HEK293 (cell line): ENCODE measurements around the gene GSG1L.

Source experiments
- CTCF ChIA-PET: fragments of 350-600 bp; formaldehyde crosslinking; extraction: SDS; loops from one replicate; lab custom pipeline; 2021; ENCODE audit warnings: antibody characterized with exemption; lab: Yijun Ruan, JAX
- POLR2A ChIA-PET: fragments of 300-600 bp; formaldehyde crosslinking; extraction: SDS; loops from one replicate; lab custom pipeline; 2020; ENCODE audit warnings: antibody characterized with exemption, inconsistent platforms; lab: Yijun Ruan, JAX
- H3K27ac ChIP-seq: fragments of 200-500 bp; sonication (Bioruptor generic); 2 replicates; pipeline ENCODE4 v1.5.1; 2014; ENCODE audit warnings: low read depth, low read length, control low read depth, inconsistent platforms; ENCODE audit errors: extremely low read depth
- H3K36me3 ChIP-seq, 2 experiments: fragments of 200-500 bp in 1 of 2; sonication (Bioruptor generic) in 1 of 2; 1 replicate in 1 of 2; 2 replicates in 1 of 2; pipeline ENCODE4 v1.5.1; 2014 to 2017; ENCODE audit warnings: inconsistent platforms in 2 of 2, low read length in 2 of 2; ENCODE audit not compliant: control insufficient read depth in 2 of 2, insufficient read depth in 1 of 2
- H3K4me1 ChIP-seq: fragments of 200-500 bp; sonication (Bioruptor generic); 2 replicates; pipeline ENCODE4 v1.5.1; 2014; ENCODE audit warnings: mild to moderate bottlenecking, low read length, inconsistent platforms; ENCODE audit not compliant: control insufficient read depth, insufficient read depth
- H3K4me3 ChIP-seq: 2 replicates; pipeline ENCODE4 v1.5.1; 2011; ENCODE audit warnings: low read depth, mild to moderate bottlenecking, control low read depth, low read length, moderate library complexity
- H3K9me3 ChIP-seq: fragments of 200-500 bp; sonication (Bioruptor generic); 2 replicates; pipeline ENCODE4 v1.5.1; 2014; ENCODE audit warnings: low read depth, low read length, inconsistent platforms; ENCODE audit not compliant: control insufficient read depth, insufficient read depth
- EGR2 ChIP-seq: fragments of 450-650 bp; formaldehyde crosslinking; IDR thresholded peaks from 2 replicates; pipeline ENCODE4 v1.5.1; 2016; ENCODE audit warnings: low read depth, missing biosample characterization, missing genetic modification characterization
- ELK4 ChIP-seq: IDR thresholded peaks from 2 replicates; pipeline ENCODE4 v1.6.1; 2011; ENCODE audit warnings: mild to moderate bottlenecking, low read depth, low read length, borderline replicate concordance
- OSR2 ChIP-seq: fragments of 450-650 bp; formaldehyde crosslinking; IDR thresholded peaks from 2 replicates; pipeline ENCODE4 v1.5.1; 2016; ENCODE audit warnings: missing biosample characterization, missing genetic modification characterization
- SALL2 ChIP-seq: fragments of 450-650 bp; formaldehyde crosslinking; IDR thresholded peaks from 2 replicates; pipeline ENCODE4 v1.5.0; 2017; ENCODE audit warnings: missing biosample characterization, mild to moderate bottlenecking, missing genetic modification characterization, borderline replicate concordance
- SCRT2 ChIP-seq: fragments of 450-650 bp; formaldehyde crosslinking; IDR thresholded peaks from 2 replicates; pipeline ENCODE4 v1.5.1; 2016; ENCODE audit warnings: missing biosample characterization, missing genetic modification characterization
- TCF7L2 ChIP-seq: IDR thresholded peaks from 2 replicates; pipeline ENCODE4 v1.6.1; 2011; ENCODE audit warnings: low read depth, mild to moderate bottlenecking, inconsistent platforms, low read length, moderate library complexity, borderline replicate concordance
- TRIM28 ChIP-seq: IDR thresholded peaks from 2 replicates; pipeline ENCODE4 v1.6.1; 2011; ENCODE audit warnings: low read length, control low read depth, borderline replicate concordance
- ZBTB48 ChIP-seq: fragments of 450-650 bp; formaldehyde crosslinking; IDR thresholded peaks from 2 replicates; pipeline ENCODE4 v1.5.1; 2016; ENCODE audit warnings: missing biosample characterization, missing genetic modification characterization
- ZFHX2 ChIP-seq: fragments of 450-650 bp; formaldehyde crosslinking; conservative IDR thresholded peaks from 2 replicates; pipeline ENCODE4 v1.5.1; 2016; ENCODE audit warnings: missing biosample characterization, missing genetic modification characterization
- ZNF10 ChIP-seq: fragments of 450-650 bp; formaldehyde crosslinking; IDR thresholded peaks from 2 replicates; pipeline ENCODE4 v1.5.1; 2017; ENCODE audit warnings: missing biosample characterization, missing genetic modification characterization
- ZNF174 ChIP-seq: fragments of 450-650 bp; formaldehyde crosslinking; IDR thresholded peaks from 2 replicates; pipeline ENCODE4 v1.5.0; 2017; ENCODE audit warnings: missing biosample characterization, mild to moderate bottlenecking, missing genetic modification characterization
- ZNF416 ChIP-seq: fragments of 450-650 bp; formaldehyde crosslinking; IDR thresholded peaks from 2 replicates; pipeline ENCODE4 v1.5.1; 2016; ENCODE audit warnings: missing biosample characterization, missing genetic modification characterization
- ZNF530 ChIP-seq: fragments of 450-650 bp; formaldehyde crosslinking; IDR thresholded peaks from 2 replicates; pipeline ENCODE4 v1.5.1; 2016; ENCODE audit warnings: low read depth, missing biosample characterization, missing genetic modification characterization
- ZNF561 ChIP-seq: fragments of 450-650 bp; IDR thresholded peaks from 2 replicates; pipeline ENCODE4 v1.5.1; 2018; ENCODE audit warnings: missing biosample characterization, missing genetic modification characterization, borderline replicate concordance
- ZNF596 ChIP-seq: fragments of 450-650 bp; IDR thresholded peaks from 2 replicates; pipeline ENCODE4 v1.5.0; 2018; ENCODE audit warnings: missing biosample characterization, mild to moderate bottlenecking, missing genetic modification characterization, moderate library complexity
- ZNF600 ChIP-seq: fragments of 450-650 bp; formaldehyde crosslinking; IDR thresholded peaks from 2 replicates; pipeline ENCODE4 v1.5.1; 2016; ENCODE audit warnings: missing biosample characterization, missing genetic modification characterization
- ZNF610 ChIP-seq: fragments of 450-650 bp; formaldehyde crosslinking; IDR thresholded peaks from 2 replicates; pipeline ENCODE4 v1.5.1; 2016; ENCODE audit warnings: missing biosample characterization, missing genetic modification characterization, borderline replicate concordance
- ZNF645 ChIP-seq: fragments of 450-650 bp; formaldehyde crosslinking; IDR thresholded peaks from 2 replicates; pipeline ENCODE4; 2016; ENCODE audit warnings: missing biosample characterization, missing genetic modification characterization
- ZNF704 ChIP-seq: fragments of 450-650 bp; formaldehyde crosslinking; IDR thresholded peaks from 2 replicates; pipeline ENCODE4 v1.5.1; 2016; ENCODE audit warnings: missing biosample characterization, missing genetic modification characterization
- ZNF768 ChIP-seq: fragments of 450-650 bp; formaldehyde crosslinking; IDR thresholded peaks from 2 replicates; pipeline ENCODE4 v1.5.1; 2018; ENCODE audit warnings: missing biosample characterization, mild to moderate bottlenecking, missing genetic modification characterization
- ZNF776 ChIP-seq: fragments of 450-650 bp; formaldehyde crosslinking; IDR thresholded peaks from 2 replicates; pipeline ENCODE4 v1.5.0; 2017; ENCODE audit warnings: missing biosample characterization, missing genetic modification characterization, borderline replicate concordance
- ZNF792 ChIP-seq: fragments of 450-650 bp; formaldehyde crosslinking; IDR thresholded peaks from 2 replicates; pipeline ENCODE4 v1.5.1; 2016; ENCODE audit warnings: missing biosample characterization, missing genetic modification characterization
- TF ChIP-seq, protein P1 (sequence below): fragments of 450-650 bp; IDR thresholded peaks from 2 replicates; pipeline ENCODE4 v1.5.1; 2018; ENCODE audit warnings: missing biosample characterization, mild to moderate bottlenecking, missing genetic modification characterization
- TF ChIP-seq, protein P2 (sequence below): fragments of 450-650 bp; formaldehyde crosslinking; IDR thresholded peaks from 2 replicates; pipeline ENCODE4 v1.5.1; 2017; ENCODE audit warnings: missing biosample characterization, missing genetic modification characterization

The GSG1L gene

DNA sequence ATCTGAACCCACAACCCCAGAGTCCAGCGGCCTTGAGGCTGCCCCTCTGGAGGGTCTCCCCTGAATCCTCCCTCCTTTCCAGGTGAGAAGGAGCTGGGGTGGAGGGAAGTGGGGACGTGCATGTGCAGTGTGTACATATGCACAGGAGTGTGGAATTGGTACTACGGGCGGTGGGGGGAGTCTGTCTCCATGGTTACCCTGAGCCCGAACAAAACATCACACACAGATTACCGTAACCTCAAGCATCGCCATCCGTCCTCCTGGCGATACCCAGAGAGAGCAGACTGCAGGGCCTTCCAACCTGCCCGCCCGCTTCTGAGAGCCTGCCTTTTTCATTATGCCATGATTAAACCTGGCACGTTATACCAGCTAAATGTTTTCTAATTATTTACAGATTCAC, 25.1 kb downstream of the GSG1L start:
- Histone ChIP-seq H3K4me3 (no peak overlapping the region), H3K4me1 (no peaks in the 10 kb centered on the region), H3K9me3 (no peaks in the 10 kb centered on the region), H3K27ac (no peak overlapping the region), H3K36me3 (no peaks in the 10 kb centered on the region)
- POLR2A ChIA-PET = no interaction called here
- TF ChIP-seq ZNF610 (tag by site-specific recombination) = no peak
- TF ChIP-seq SCRT2 = no peak
- no peak for TF ChIP-seq ZBTB48 (tag by site-specific recombination)
- no peak for TF ChIP-seq TCF7L2
- TF ChIP-seq ZNF561 (tag by site-specific recombination) = no peak
- no peak for TF ChIP-seq ZNF416
- no peak for TF ChIP-seq OSR2 (tag by site-specific recombination)
- TF ChIP-seq, protein P1, sequence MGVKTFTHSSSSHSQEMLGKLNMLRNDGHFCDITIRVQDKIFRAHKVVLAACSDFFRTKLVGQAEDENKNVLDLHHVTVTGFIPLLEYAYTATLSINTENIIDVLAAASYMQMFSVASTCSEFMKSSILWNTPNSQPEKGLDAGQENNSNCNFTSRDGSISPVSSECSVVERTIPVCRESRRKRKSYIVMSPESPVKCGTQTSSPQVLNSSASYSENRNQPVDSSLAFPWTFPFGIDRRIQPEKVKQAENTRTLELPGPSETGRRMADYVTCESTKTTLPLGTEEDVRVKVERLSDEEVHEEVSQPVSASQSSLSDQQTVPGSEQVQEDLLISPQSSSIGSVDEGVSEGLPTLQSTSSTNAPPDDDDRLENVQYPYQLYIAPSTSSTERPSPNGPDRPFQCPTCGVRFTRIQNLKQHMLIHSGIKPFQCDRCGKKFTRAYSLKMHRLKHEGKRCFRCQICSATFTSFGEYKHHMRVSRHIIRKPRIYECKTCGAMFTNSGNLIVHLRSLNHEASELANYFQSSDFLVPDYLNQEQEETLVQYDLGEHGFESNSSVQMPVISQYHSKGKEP (tag by site-specific recombination) = no peak
- no peak for TF ChIP-seq ZNF768 (tag by site-specific recombination)
- no peak for TF ChIP-seq SALL2 (tag by site-specific recombination)
- no peak for TF ChIP-seq ZNF600 (tag by site-specific recombination)
- TF ChIP-seq EGR2 (tag by site-specific recombination) = no peak
- no peak for TF ChIP-seq TRIM28
- TF ChIP-seq ZNF645 = no peak
- CTCF ChIA-PET = no interaction called here

DNA sequence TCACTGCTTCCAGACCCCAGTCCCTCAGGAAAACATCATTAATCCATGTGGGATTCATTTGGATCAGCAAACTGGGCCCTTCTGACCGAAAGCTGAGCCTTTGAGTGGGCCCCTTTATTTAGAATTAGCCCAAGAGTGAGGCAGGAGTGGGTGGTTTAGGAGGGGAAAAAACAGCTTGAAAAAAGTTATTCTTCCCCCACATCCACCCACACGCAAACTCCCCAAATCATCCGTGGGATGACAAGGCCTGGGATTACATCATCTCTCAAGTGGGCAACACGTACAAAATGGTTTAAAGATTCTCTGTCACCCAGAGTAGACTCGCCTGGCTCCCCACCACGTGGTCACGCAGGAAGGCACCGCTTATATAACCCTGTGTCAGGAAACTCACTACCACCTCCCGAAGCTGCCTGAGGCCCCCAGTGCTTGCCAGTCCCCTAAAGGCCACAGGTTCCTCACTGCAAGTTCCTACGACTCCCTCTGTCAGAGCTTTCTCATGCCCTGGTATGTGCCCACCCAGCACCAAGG, 27.6 kb downstream of the GSG1L start:
- no peak overlapping the region for H3K4me3 ChIP-seq
- no peaks in the 10 kb centered on the region for H3K4me1 ChIP-seq
- TF ChIP-seq EGR2 (tag by site-specific recombination) (peak; percentile 98), ZFHX2 (tag by site-specific recombination) (peak; percentile 98), ZNF704 (tag by site-specific recombination) (no peak), ZNF610 (tag by site-specific recombination) (no peak)
- POLR2A ChIA-PET = no interaction called here
- H3K27ac ChIP-seq = no peak overlapping the region
- H3K9me3 ChIP-seq = no peaks in the 10 kb centered on the region
- no peaks in the 10 kb centered on the region for H3K36me3 ChIP-seq
- CTCF ChIA-PET = interaction anchor here (0.6 kb wide), 2 partner anchors 12 to 86 kb away, joined by 3 read pairs; no protein-coding TSS in a partner anchor

DNA sequence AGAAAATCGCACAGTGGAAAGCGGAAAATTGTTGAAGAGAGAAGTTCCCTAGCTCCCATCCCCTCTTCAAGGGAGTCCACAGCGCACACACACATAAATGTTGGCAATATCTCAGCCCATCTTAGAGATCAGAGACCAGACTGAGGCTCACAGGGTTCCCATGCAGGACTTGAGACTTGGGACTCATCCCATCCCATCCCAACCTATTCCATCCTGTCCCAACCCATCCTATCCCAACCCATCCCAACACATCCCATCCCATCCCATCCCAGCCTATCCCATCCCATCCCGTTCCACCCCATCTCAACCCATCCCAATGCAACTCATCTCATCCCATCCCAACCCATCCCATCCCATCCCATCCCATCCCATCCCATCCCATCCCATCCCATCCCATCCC, 29.6 kb downstream of the GSG1L start:
- H3K4me3 ChIP-seq = no peak overlapping the region
- no peak overlapping the region for H3K27ac ChIP-seq
- no peaks in the 10 kb centered on the region for H3K9me3 ChIP-seq
- ChIA-PET CTCF (no interaction called here), POLR2A (no interaction called here)
- no peaks in the 10 kb centered on the region for H3K36me3 ChIP-seq
- H3K4me1 ChIP-seq = no peaks in the 10 kb centered on the region
- no peak for TF ChIP-seq ZNF792 (tag by site-specific recombination)
- TF ChIP-seq, protein P2, sequence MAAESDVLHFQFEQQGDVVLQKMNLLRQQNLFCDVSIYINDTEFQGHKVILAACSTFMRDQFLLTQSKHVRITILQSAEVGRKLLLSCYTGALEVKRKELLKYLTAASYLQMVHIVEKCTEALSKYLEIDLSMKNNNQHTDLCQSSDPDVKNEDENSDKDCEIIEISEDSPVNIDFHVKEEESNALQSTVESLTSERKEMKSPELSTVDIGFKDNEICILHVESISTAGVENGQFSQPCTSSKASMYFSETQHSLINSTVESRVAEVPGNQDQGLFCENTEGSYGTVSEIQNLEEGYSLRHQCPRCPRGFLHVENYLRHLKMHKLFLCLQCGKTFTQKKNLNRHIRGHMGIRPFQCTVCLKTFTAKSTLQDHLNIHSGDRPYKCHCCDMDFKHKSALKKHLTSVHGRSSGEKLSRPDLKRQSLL (tag by site-specific recombination) = no peak
- TF ChIP-seq ZNF530 (tag by site-specific recombination) = no peak
- no peak for TF ChIP-seq ZNF596 (tag by site-specific recombination)
- no peak for TF ChIP-seq ELK4
- TF ChIP-seq, protein P1 (tag by site-specific recombination) = no peak
- TF ChIP-seq ZFHX2 (tag by site-specific recombination) = no peak
- TF ChIP-seq ZNF10 (tag by site-specific recombination) = no peak
- TF ChIP-seq ZNF174 = no peak
- TF ChIP-seq ZNF776 = no peak
